CD4-positive, alpha-beta T cell (primary cell): Measurements from ENCODE around the gene HSPG2. TPM values are rescaled to one million over a fixed set of nuclear protein-coding genes. Genes with fewer than 3 reads are reported as not detected.

Experiments
- ATAC-seq: fragments of 200-7000 bp; cut with Tn5 transposase; one replicate; pipeline ENCODE4 v1.10.0; 2022; ENCODE audit warnings: mild to moderate bottlenecking; ENCODE audit not compliant: poor library complexity
- CTCF ChIA-PET: fragments of 350-600 bp; sonication (Branson Sonifier 250); formaldehyde crosslinking; loops from one replicate; lab custom pipeline; 2021; ENCODE audit warnings: antibody characterized with exemption, inconsistent platforms; lab: Charles Lee
- POLR2A ChIA-PET: fragments of 350-600 bp; sonication (Branson Sonifier 250); formaldehyde crosslinking; loops from one replicate; lab custom pipeline; 2021; ENCODE audit warnings: antibody characterized with exemption, inconsistent platforms; lab: Charles Lee
- DNase-seq, 14 experiments: peaks; one replicate each; pipeline ENCODE4 v3.0.0-alpha.2; 2013 to 2020; ENCODE audit warnings: mixed read lengths in 2 of 14
- H3K27ac ChIP-seq, 2 donors: one replicate each; pipeline versions ENCODE4 v1.5.1 to v1.7.0; 2013; ENCODE audit warnings: low read length in 2 of 2, low read depth in 1 of 2, mild to moderate bottlenecking in 1 of 2
- H3K27me3 ChIP-seq, 2 experiments: 1 replicate in 1 of 2; 2 replicates in 1 of 2; pipeline versions ENCODE4 v1.6.1 to v1.7.0; 2013; ENCODE audit warnings: low read length in 2 of 2, control low read depth in 1 of 2, mild to moderate bottlenecking in 1 of 2, moderate library complexity in 1 of 2; ENCODE audit not compliant: insufficient read depth in 2 of 2, control insufficient read depth in 1 of 2
- H3K36me3 ChIP-seq: one replicate; pipeline ENCODE4 v1.6.1; 2013; ENCODE audit warnings: low read length, control low read depth; ENCODE audit not compliant: insufficient read depth
- H3K4me1 ChIP-seq: one replicate; pipeline ENCODE4 v1.6.1; 2013; ENCODE audit warnings: low read length, control low read depth; ENCODE audit not compliant: insufficient read depth
- H3K4me3 ChIP-seq: one replicate; pipeline ENCODE4 v1.5.1; 2013; ENCODE audit warnings: mild to moderate bottlenecking, low read length, moderate library complexity
- H3K9me3 ChIP-seq, 2 experiments: 1 replicate in 1 of 2; 2 replicates in 1 of 2; pipeline versions ENCODE4 v1.6.1 to v1.7.0; 2013; ENCODE audit warnings: low read length in 2 of 2, mild to moderate bottlenecking in 2 of 2, control low read depth in 1 of 2, moderate library complexity in 1 of 2; ENCODE audit not compliant: control insufficient read depth in 1 of 2, insufficient read depth in 1 of 2
- H3K27ac Mint-ChIP-seq: one replicate; pipeline ENCODE4 v1.8.0; 2020; ENCODE audit warnings: mixed read lengths
- H3K27me3 Mint-ChIP-seq: one replicate; pipeline ENCODE4 v1.8.0; 2021; ENCODE audit warnings: mixed read lengths
- H3K36me3 Mint-ChIP-seq: one replicate; pipeline ENCODE4 v1.8.0; 2021; ENCODE audit warnings: low read depth, mixed read lengths
- H3K4me1 Mint-ChIP-seq: one replicate; pipeline ENCODE4 v1.8.0; 2021; ENCODE audit warnings: low read depth, mixed read lengths
- H3K4me3 Mint-ChIP-seq: one replicate; pipeline ENCODE4 v1.8.0; 2020; ENCODE audit warnings: mild to moderate bottlenecking, mixed read lengths
- H3K9me3 Mint-ChIP-seq: one replicate; pipeline ENCODE4 v1.8.0; 2020; ENCODE audit warnings: mixed read lengths
- intact Hi-C, 2 experiments: fragments of 100-400 bp; cut with DNase I in 1 of 2; cut with micrococcal nuclease in 1 of 2; formaldehyde crosslinking; loops; one replicate each; pipeline versions ENCODE4 v1.15.1 to v1.9.0; 2023 to 2025; cut with DNase I, micrococcal nuclease
- total RNA-seq, 174 experiments: library from RNA in 2 of 174; stranded (reverse) in 2 of 174; gene quantifications; one replicate each; pipeline ENCODE4 v1.2.3 and lab custom pipeline; 2021 to 2026
- TF ChIP-seq, protein P1 (sequence below): fragments of 200-600 bp; IDR thresholded peaks from one replicate; pipeline ENCODE4 v1.8.0; 2022; ENCODE audit warnings: antibody characterized with exemption, mild to moderate bottlenecking

The HSPG2 gene
- total RNA-seq, 2 experiments from 2014 or later, result 10.8 to 11.0 TPM

GRCh38 chr1:21913258-21913657, 23.9 kb downstream of the HSPG2 start:
- Mint-ChIP-seq H3K27ac (no peak overlapping the region), H3K36me3 (no peaks in the 10 kb centered on the region), H3K4me1 (peaks cover 14% of the 10 kb centered on the region), H3K9me3 (no peaks in the 10 kb centered on the region), H3K4me3 (no peak overlapping the region), H3K27me3 (no peaks in the 10 kb centered on the region)
- Histone ChIP-seq H3K9me3 (no peaks in the 10 kb centered on the region), H3K36me3 (no peaks in the 10 kb centered on the region), H3K27ac (no peak overlapping the region), H3K4me1 (peaks cover 16% of the 10 kb centered on the region), H3K27me3 (no peaks in the 10 kb centered on the region), H3K4me3 (no peak overlapping the region)
- POLR2A ChIA-PET, result no interaction called here
- ATAC-seq (no peak), DNase-seq (no peak)
- intact Hi-C loops, result no loop called here
- TF ChIP-seq, protein P1, sequence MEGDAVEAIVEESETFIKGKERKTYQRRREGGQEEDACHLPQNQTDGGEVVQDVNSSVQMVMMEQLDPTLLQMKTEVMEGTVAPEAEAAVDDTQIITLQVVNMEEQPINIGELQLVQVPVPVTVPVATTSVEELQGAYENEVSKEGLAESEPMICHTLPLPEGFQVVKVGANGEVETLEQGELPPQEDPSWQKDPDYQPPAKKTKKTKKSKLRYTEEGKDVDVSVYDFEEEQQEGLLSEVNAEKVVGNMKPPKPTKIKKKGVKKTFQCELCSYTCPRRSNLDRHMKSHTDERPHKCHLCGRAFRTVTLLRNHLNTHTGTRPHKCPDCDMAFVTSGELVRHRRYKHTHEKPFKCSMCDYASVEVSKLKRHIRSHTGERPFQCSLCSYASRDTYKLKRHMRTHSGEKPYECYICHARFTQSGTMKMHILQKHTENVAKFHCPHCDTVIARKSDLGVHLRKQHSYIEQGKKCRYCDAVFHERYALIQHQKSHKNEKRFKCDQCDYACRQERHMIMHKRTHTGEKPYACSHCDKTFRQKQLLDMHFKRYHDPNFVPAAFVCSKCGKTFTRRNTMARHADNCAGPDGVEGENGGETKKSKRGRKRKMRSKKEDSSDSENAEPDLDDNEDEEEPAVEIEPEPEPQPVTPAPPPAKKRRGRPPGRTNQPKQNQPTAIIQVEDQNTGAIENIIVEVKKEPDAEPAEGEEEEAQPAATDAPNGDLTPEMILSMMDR, result no peak
- CTCF ChIA-PET, result no interaction called here

GRCh38 chr1:21912038-21912758, 24.9 kb downstream of the HSPG2 start:
- CTCF ChIA-PET, result no interaction called here
- intact Hi-C loops, result no loop called here
- H3K4me1 ChIP-seq, result peaks cover 16% of the 10 kb centered on the region
- no peaks in the 10 kb centered on the region for H3K9me3 ChIP-seq
- no peaks in the 10 kb centered on the region for H3K36me3 ChIP-seq
- no peak for DNase-seq
- no peak overlapping the region for H3K27ac Mint-ChIP-seq
- no peak for ATAC-seq
- H3K9me3 Mint-ChIP-seq, result no peaks in the 10 kb centered on the region
- no peaks in the 10 kb centered on the region for H3K27me3 ChIP-seq
- H3K4me3 Mint-ChIP-seq, result no peak overlapping the region
- H3K27me3 Mint-ChIP-seq, result no peaks in the 10 kb centered on the region
- H3K4me3 ChIP-seq, result no peak overlapping the region
- no peak overlapping the region for H3K27ac ChIP-seq
- TF ChIP-seq, protein P1, result no peak
- POLR2A ChIA-PET, result no interaction called here
- peaks cover 14% of the 10 kb centered on the region for H3K4me1 Mint-ChIP-seq
- H3K36me3 Mint-ChIP-seq, result no peaks in the 10 kb centered on the region

GRCh38 chr1:21911205-21912001, 25.7 kb downstream of the HSPG2 start:
- intact Hi-C loops, result no loop called here
- Mint-ChIP-seq H3K27ac (no peak overlapping the region), H3K36me3 (no peaks in the 10 kb centered on the region), H3K9me3 (no peaks in the 10 kb centered on the region), H3K27me3 (no peaks in the 10 kb centered on the region), H3K4me3 (no peak overlapping the region), H3K4me1 (peaks cover 14% of the 10 kb centered on the region)
- POLR2A ChIA-PET, result no interaction called here
- no peaks in the 10 kb centered on the region for H3K9me3 ChIP-seq
- TF ChIP-seq, protein P1, result no peak
- DNase-seq (no peak), ATAC-seq (no peak)
- no peaks in the 10 kb centered on the region for H3K27me3 ChIP-seq
- H3K27ac ChIP-seq, result no peak overlapping the region
- CTCF ChIA-PET, result no interaction called here
- no peak overlapping the region for H3K4me3 ChIP-seq
- no peaks in the 10 kb centered on the region for H3K36me3 ChIP-seq
- peaks cover 16% of the 10 kb centered on the region for H3K4me1 ChIP-seq
